H9 (cell line): ENCODE results near the gene TSSK6. TPM values are rescaled to one million over a fixed set of nuclear protein-coding genes. Genes with fewer than 3 reads are reported as not detected.

Experiments used
- DNase-seq: peaks from one replicate; pipeline ENCODE4 v3.0.0-alpha.2; 2017
- H2AFZ ChIP-seq: one replicate; pipeline ENCODE4 v1.6.1; 2013; ENCODE audit warnings: mild to moderate bottlenecking, low read length, control low read depth, moderate library complexity
- H2AK5ac ChIP-seq: 2 replicates; pipeline ENCODE4 v1.6.1; 2013; ENCODE audit warnings: low read length, control low read depth, mixed read lengths; ENCODE audit not compliant: insufficient read length
- H2BK120ac ChIP-seq: one replicate; pipeline ENCODE4 v1.6.1; 2013; ENCODE audit warnings: low read depth, mild to moderate bottlenecking, low read length, control low read depth, inconsistent platforms; ENCODE audit not compliant: poor library complexity, severe bottlenecking
- H2BK12ac ChIP-seq: 2 replicates; pipeline ENCODE4 v1.6.1; 2013; ENCODE audit warnings: low read length, control low read depth, mixed read lengths, low read depth; ENCODE audit not compliant: insufficient read length
- H2BK15ac ChIP-seq: 2 replicates; pipeline ENCODE4 v1.6.1; 2013; ENCODE audit warnings: low read depth, low read length, control low read depth
- H2BK20ac ChIP-seq: one replicate; pipeline ENCODE4 v1.6.1; 2013; ENCODE audit warnings: low read depth, mild to moderate bottlenecking, low read length, control low read depth, inconsistent platforms; ENCODE audit not compliant: poor library complexity, severe bottlenecking
- H2BK5ac ChIP-seq: 2 replicates; pipeline ENCODE4 v1.6.1; 2013; ENCODE audit warnings: low read length, control low read depth, mixed read lengths; ENCODE audit not compliant: insufficient read length
- H3K14ac ChIP-seq: 2 replicates; pipeline ENCODE4 v1.6.1; 2013; ENCODE audit warnings: low read length, control low read depth; ENCODE audit not compliant: insufficient read depth
- H3K18ac ChIP-seq: 2 replicates; pipeline ENCODE4 v1.6.1; 2013; ENCODE audit warnings: low read depth, mild to moderate bottlenecking, mixed read lengths, low read length, control low read depth; ENCODE audit not compliant: insufficient read length
- H3K23ac ChIP-seq: 2 replicates; pipeline ENCODE4 v1.6.1; 2013; ENCODE audit warnings: low read length, control low read depth, mixed read lengths, low read depth; ENCODE audit not compliant: insufficient read length
- H3K23me2 ChIP-seq: 2 replicates; pipeline ENCODE4 v1.6.1; 2013; ENCODE audit warnings: low read depth, mild to moderate bottlenecking, mixed read lengths, low read length, control low read depth; ENCODE audit not compliant: insufficient read length, poor library complexity, severe bottlenecking
- H3K27ac ChIP-seq: 2 replicates; pipeline ENCODE4 v1.5.1; 2013; ENCODE audit warnings: low read length, control low read depth, mixed read lengths, low read depth; ENCODE audit not compliant: insufficient read length
- H3K27me3 ChIP-seq: 2 replicates; pipeline ENCODE4 v1.6.1; 2013; ENCODE audit warnings: low read length, control low read depth, inconsistent platforms; ENCODE audit not compliant: insufficient read depth
- H3K4ac ChIP-seq: 2 replicates; pipeline ENCODE4 v1.6.1; 2013; ENCODE audit warnings: low read depth, mild to moderate bottlenecking, control low read depth, inconsistent platforms, low read length, moderate library complexity
- H3K4me1 ChIP-seq: 2 replicates; pipeline ENCODE4 v1.6.1; 2013; ENCODE audit warnings: low read length, control low read depth, inconsistent platforms; ENCODE audit not compliant: insufficient read depth
- H3K4me2 ChIP-seq: 2 replicates; pipeline ENCODE4 v1.6.1; 2013; ENCODE audit warnings: low read length, control low read depth, mixed read lengths; ENCODE audit not compliant: insufficient read length, insufficient read depth
- H3K56ac ChIP-seq: 2 replicates; pipeline ENCODE4 v1.6.1; 2013; ENCODE audit warnings: low read depth, mild to moderate bottlenecking, mixed read lengths, low read length, control low read depth; ENCODE audit not compliant: insufficient read length
- H3K79me1 ChIP-seq: 2 replicates; pipeline ENCODE4 v1.6.1; 2013; ENCODE audit warnings: low read depth, mild to moderate bottlenecking, moderate library complexity, low read length, control low read depth, inconsistent platforms; ENCODE audit not compliant: insufficient read depth, poor library complexity, severe bottlenecking
- H3K79me2 ChIP-seq: 2 replicates; pipeline ENCODE4 v1.6.1; 2013; ENCODE audit warnings: low read length, control low read depth, inconsistent platforms; ENCODE audit not compliant: insufficient read depth
- H3K9ac ChIP-seq: 2 replicates; pipeline ENCODE4 v1.6.1; 2013; ENCODE audit warnings: low read length, control low read depth, mixed read lengths; ENCODE audit not compliant: insufficient read length; ENCODE audit errors: extremely low read depth
- H3K9me3 ChIP-seq: one replicate; pipeline ENCODE4 v1.6.1; 2013; ENCODE audit warnings: low read depth, low read length, inconsistent platforms; ENCODE audit not compliant: control insufficient read depth
- H3T11ph ChIP-seq: one replicate; pipeline ENCODE4 v1.6.1; 2013; ENCODE audit warnings: mild to moderate bottlenecking, low read length, control low read depth, inconsistent platforms
- H4K20me1 ChIP-seq: one replicate; pipeline ENCODE4 v1.6.1; 2013; ENCODE audit not compliant: control insufficient read depth, insufficient read length, insufficient read depth
- H4K5ac ChIP-seq: 2 replicates; pipeline ENCODE4 v1.6.1; 2013; ENCODE audit warnings: low read depth, mild to moderate bottlenecking, mixed read lengths, low read length, control low read depth; ENCODE audit not compliant: insufficient read length
- H4K8ac ChIP-seq: replicated peaks from 2 replicates; pipeline ENCODE4 v1.6.1; 2013; ENCODE audit warnings: low read length, control low read depth, mixed read lengths, low read depth; ENCODE audit not compliant: insufficient read length
- H4K91ac ChIP-seq: 2 replicates; pipeline ENCODE4 v1.6.1; 2013; ENCODE audit warnings: low read depth, mild to moderate bottlenecking, moderate library complexity, mixed read lengths, low read length, control low read depth; ENCODE audit not compliant: insufficient read length
- H3K27ac Mint-ChIP-seq, 3 experiments: 2 replicates in 2 of 3; 3 replicates in 1 of 3; pipeline ENCODE4 v1.8.0; 2020 to 2021; ENCODE audit warnings: mixed read lengths in 3 of 3, mild to moderate bottlenecking in 1 of 3, moderate library complexity in 1 of 3
- H3K27me3 Mint-ChIP-seq: 2 replicates; pipeline ENCODE4 v1.8.0; 2021; ENCODE audit warnings: low read depth, mild to moderate bottlenecking, moderate library complexity, mixed read lengths
- H3K36me3 Mint-ChIP-seq, 3 experiments: 2 replicates in 2 of 3; 3 replicates in 1 of 3; pipeline ENCODE4 v1.8.0; 2020 to 2021; ENCODE audit warnings: low read depth in 3 of 3, mixed read lengths in 3 of 3; ENCODE audit not compliant: insufficient read depth in 1 of 3
- H3K4me1 Mint-ChIP-seq, 2 experiments: 2 replicates each; pipeline ENCODE4 v1.8.0; 2020; ENCODE audit warnings: mixed read lengths in 2 of 2
- H3K4me3 Mint-ChIP-seq, 2 experiments: 2 replicates in 1 of 2; 3 replicates in 1 of 2; pipeline ENCODE4 v1.8.0; 2020 to 2021; ENCODE audit warnings: mild to moderate bottlenecking in 2 of 2, mixed read lengths in 2 of 2, moderate library complexity in 1 of 2
- H3K9me3 Mint-ChIP-seq, 2 experiments: 2 replicates in 1 of 2; 3 replicates in 1 of 2; pipeline ENCODE4 v1.8.0; 2020; ENCODE audit warnings: mild to moderate bottlenecking in 2 of 2, mixed read lengths in 2 of 2, moderate library complexity in 1 of 2
- WGBS: extraction: QIAGEN DNeasy Blood & Tissue Kit; methylation state at CpG from one replicate; pipeline ENCODE4 v1.1.7; 2013; ENCODE audit warnings: missing lambda C conversion rate, low lambda C conversion rate, mixed read lengths; ENCODE audit not compliant: insufficient read length; ENCODE audit errors: extremely low coverage; 5-methylcytosine and 5-hydroxymethylcytosine counted together
- total RNA-seq: library from RNA; stranded (reverse); gene quantifications from 2 replicates; pipeline ENCODE4 v1.2.1, GENCODE V29; 2021
- TF ChIP-seq, protein P1 (sequence below): fragments of 200-600 bp; sonication (generic); conservative IDR thresholded peaks from 3 replicates; pipeline ENCODE4 v1.8.0; 2021; ENCODE audit warnings: antibody characterized with exemption, mild to moderate bottlenecking

TSSK6 gene
- total RNA-seq, 1 experiment from 2014 or later: 2.6 TPM

DNA sequence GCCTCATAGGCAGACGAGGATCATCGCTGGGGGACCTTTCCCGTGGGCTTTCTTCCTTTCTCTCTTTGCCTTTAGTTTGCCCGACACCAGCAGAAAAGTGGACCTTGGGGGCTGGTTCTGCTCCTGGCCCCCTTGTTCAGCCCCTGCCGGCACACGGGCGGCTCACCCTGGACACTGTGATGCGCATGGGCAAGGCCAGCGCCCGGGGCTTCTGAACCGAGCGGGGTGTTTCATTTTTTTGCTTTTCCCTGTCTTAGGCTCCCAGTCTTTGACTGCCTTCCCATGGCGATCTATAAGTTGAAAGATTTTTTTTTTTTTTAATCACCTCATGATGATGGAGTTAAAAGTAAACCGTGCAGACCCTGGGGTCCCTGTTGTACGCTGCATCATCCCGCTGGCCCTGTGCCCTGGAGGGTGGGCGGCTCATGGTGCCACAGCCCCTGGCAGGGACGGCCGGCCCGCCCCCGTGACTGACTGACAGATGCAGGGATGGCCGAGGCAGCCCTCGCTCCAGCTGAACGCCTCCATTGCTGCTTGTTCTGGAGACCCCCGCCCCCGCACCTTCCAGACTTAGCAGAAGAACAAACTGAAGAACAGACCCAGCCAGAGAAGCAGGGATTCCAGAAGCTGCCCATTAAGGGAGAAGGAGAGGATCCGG is 9.6 kb downstream of the TSSK6 start:
- H3K27me3 ChIP-seq: no peaks in the 10 kb centered on the region
- H2BK20ac ChIP-seq: no peak overlapping the region
- H3K23ac ChIP-seq: no peak overlapping the region
- Mint-ChIP-seq H3K4me1 (peaks cover 0 to 10% of the 10 kb centered on the region in 2 experiments; a peak in 2 of 4 replicates), H3K9me3 (no peaks in the 10 kb centered on the region), H3K36me3 (peaks cover 35 to 70% (median 63%) of the 10 kb centered on the region in 3 experiments), H3K27me3 (peaks cover 3% of the 10 kb centered on the region; the same call in 1 of the 2 replicates), H3K27ac (no peak overlapping the region; a peak in 1 of 7 replicates), H3K4me3 (no peak overlapping the region)
- H2BK12ac ChIP-seq: no peak overlapping the region
- H3K9ac ChIP-seq: no peak overlapping the region
- H3K14ac ChIP-seq: no peak overlapping the region
- H3K27ac ChIP-seq: no peak overlapping the region
- no peak overlapping the region for H2BK120ac ChIP-seq
- no peaks in the 10 kb centered on the region for H3K4me1 ChIP-seq
- no peak overlapping the region for H3T11ph ChIP-seq
- no peak overlapping the region for H2BK5ac ChIP-seq
- WGBS: no CpG with 5 or more reads among the region's 27 CpGs
- no peaks in the 10 kb centered on the region for H4K20me1 ChIP-seq
- no peak for DNase-seq
- no peaks in the 10 kb centered on the region for H3K79me1 ChIP-seq
- no peaks in the 10 kb centered on the region for H3K79me2 ChIP-seq
- H4K91ac ChIP-seq: no peak overlapping the region
- H4K8ac ChIP-seq: no peak overlapping the region
- no peak overlapping the region for H4K5ac ChIP-seq
- H2AFZ ChIP-seq: no peak overlapping the region
- no peak overlapping the region for H3K4me2 ChIP-seq
- H3K23me2 ChIP-seq: no peaks in the 10 kb centered on the region
- no peak overlapping the region for H2BK15ac ChIP-seq
- H3K18ac ChIP-seq: no peak overlapping the region
- no peaks in the 10 kb centered on the region for H3K9me3 ChIP-seq
- no peak overlapping the region for H3K4ac ChIP-seq
- H2AK5ac ChIP-seq: no peak overlapping the region
- no peak overlapping the region for H3K56ac ChIP-seq
- TF ChIP-seq, protein P1, sequence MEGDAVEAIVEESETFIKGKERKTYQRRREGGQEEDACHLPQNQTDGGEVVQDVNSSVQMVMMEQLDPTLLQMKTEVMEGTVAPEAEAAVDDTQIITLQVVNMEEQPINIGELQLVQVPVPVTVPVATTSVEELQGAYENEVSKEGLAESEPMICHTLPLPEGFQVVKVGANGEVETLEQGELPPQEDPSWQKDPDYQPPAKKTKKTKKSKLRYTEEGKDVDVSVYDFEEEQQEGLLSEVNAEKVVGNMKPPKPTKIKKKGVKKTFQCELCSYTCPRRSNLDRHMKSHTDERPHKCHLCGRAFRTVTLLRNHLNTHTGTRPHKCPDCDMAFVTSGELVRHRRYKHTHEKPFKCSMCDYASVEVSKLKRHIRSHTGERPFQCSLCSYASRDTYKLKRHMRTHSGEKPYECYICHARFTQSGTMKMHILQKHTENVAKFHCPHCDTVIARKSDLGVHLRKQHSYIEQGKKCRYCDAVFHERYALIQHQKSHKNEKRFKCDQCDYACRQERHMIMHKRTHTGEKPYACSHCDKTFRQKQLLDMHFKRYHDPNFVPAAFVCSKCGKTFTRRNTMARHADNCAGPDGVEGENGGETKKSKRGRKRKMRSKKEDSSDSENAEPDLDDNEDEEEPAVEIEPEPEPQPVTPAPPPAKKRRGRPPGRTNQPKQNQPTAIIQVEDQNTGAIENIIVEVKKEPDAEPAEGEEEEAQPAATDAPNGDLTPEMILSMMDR: no peak
